ENCODE data around the gene CUBN. TPM values are rescaled to one million over a fixed set of nuclear protein-coding genes. Genes with fewer than 3 reads are reported as not detected.

Gene CUBN
- total RNA-seq, 1 experiment from 2014 or later, result 4.6 TPM

DNA sequence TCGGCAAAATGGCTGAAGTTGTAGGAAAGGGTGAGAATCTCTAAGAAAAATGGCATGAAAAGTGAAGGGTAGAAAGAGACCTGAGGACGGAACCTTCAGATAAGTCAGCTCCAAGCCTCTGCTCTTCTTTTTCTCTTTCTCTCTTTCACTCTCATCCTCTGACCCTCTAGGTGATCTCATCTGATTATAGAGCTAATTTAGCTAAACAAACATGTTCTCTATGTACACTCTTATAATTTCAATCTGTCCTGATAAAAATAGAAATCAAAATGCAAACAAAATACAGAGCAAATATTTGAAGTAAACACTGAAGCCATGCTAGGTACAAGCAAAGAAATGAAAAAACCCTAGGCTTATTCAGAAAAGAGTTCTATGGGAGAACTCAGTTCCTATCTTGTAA is 14.4 kb upstream of the CUBN start:
- DNase-seq, result no peak
- intact Hi-C loops (cut with micrococcal nuclease; ENCODE audit: unreplicated experiment), result no loop called here
- no peaks in the 10 kb centered on the region for H3K27me3 ChIP-seq (replicated peaks; ENCODE audit: control insufficient read depth, insufficient read depth, low read length)
- CTCF ChIA-PET, result no interaction called here
- Mint-ChIP-seq H3K27me3 (ENCODE audit: insufficient read depth, unreplicated experiment) (no peaks in the 10 kb centered on the region), H3K27ac (ENCODE audit: unreplicated experiment) (no peak overlapping the region), H3K9me3 (ENCODE audit: unreplicated experiment) (peaks cover 9% of the 10 kb centered on the region), H3K4me3 (ENCODE audit: unreplicated experiment) (no peak overlapping the region), H3K36me3 (ENCODE audit: insufficient read depth, unreplicated experiment) (no peaks in the 10 kb centered on the region), H3K4me1 (ENCODE audit: low read depth, unreplicated experiment) (peaks cover 45% of the 10 kb centered on the region)
- 0 out of 2 replicates have a peak, but pooled peaks cover 6% of the 10 kb centered on the region for H3K9me3 ChIP-seq
- POLR2A ChIA-PET, result no interaction called here
- no TSS peak for BruUV-seq (replicated peaks)
- no peak for TF ChIP-seq CTCF (IDR thresholded peaks at IDR 0.05; ENCODE audit: insufficient read depth in 1 of 2, low read depth in 1 of 2, low read length in 1 of 2, severe bottlenecking in 1 of 2, unreplicated experiment in 1 of 2)
- H3K4me3 ChIP-seq (ENCODE audit: low read depth, low read length), result no peak overlapping the region
- no peaks in the 10 kb centered on the region for H3K36me3 ChIP-seq (ENCODE audit: control insufficient read depth, insufficient read depth, low read length)
- H3K4me1 ChIP-seq, result peaks cover 34% of the 10 kb centered on the region

DNA sequence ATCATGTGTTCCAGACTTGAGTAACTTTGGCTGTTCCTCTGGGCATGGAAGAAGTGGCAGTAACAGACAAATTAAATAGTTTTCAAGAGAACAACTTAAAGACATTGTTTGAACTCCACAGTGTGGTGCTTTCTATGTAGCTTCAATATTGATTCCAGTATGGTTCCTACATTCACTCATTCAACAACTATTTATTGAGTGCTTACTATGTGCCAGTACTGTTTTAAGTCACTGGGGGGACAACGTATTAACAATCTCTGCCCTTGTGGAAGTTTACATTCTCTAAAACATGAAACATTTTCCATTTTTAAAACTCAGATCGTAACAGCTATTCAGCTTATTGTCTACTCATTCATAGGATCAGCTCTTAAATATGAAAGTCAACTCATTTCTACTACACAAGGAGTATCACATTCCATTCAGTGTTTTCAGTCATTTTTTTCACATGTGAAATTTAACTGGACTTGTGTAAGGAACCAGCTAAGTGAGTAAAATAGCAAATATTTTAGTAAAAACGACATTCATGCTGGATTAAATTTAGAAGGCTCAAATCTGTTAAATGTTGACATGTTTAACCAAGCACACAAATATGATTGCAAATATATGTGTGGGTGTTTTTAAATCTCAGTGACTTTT is 13.6 kb upstream of the CUBN start:
- Mint-ChIP-seq H3K27ac (ENCODE audit: unreplicated experiment) (no peak overlapping the region), H3K9me3 (ENCODE audit: unreplicated experiment) (peaks cover 9% of the 10 kb centered on the region), H3K27me3 (ENCODE audit: insufficient read depth, unreplicated experiment) (no peaks in the 10 kb centered on the region), H3K4me3 (ENCODE audit: unreplicated experiment) (no peak overlapping the region), H3K4me1 (ENCODE audit: low read depth, unreplicated experiment) (peaks cover 45% of the 10 kb centered on the region), H3K36me3 (ENCODE audit: insufficient read depth, unreplicated experiment) (no peaks in the 10 kb centered on the region)
- CTCF ChIA-PET, result no interaction called here
- POLR2A ChIA-PET, result no interaction called here
- peaks cover 30% of the 10 kb centered on the region for H3K4me1 ChIP-seq
- H3K9me3 ChIP-seq, result 0 out of 2 replicates have a peak, but pooled peaks cover 6% of the 10 kb centered on the region
- DNase-seq, result no peak
- intact Hi-C loops (cut with micrococcal nuclease; ENCODE audit: unreplicated experiment), result no loop called here
- H3K27me3 ChIP-seq (replicated peaks; ENCODE audit: control insufficient read depth, insufficient read depth, low read length), result no peaks in the 10 kb centered on the region
- no peak overlapping the region for H3K4me3 ChIP-seq (ENCODE audit: low read depth, low read length)
- TF ChIP-seq CTCF (IDR thresholded peaks at IDR 0.05; ENCODE audit: insufficient read depth in 1 of 2, low read depth in 1 of 2, low read length in 1 of 2, severe bottlenecking in 1 of 2, unreplicated experiment in 1 of 2), result no peak
- BruUV-seq (replicated peaks), result no TSS peak
- H3K36me3 ChIP-seq (ENCODE audit: control insufficient read depth, insufficient read depth, low read length), result no peaks in the 10 kb centered on the region

DNA sequence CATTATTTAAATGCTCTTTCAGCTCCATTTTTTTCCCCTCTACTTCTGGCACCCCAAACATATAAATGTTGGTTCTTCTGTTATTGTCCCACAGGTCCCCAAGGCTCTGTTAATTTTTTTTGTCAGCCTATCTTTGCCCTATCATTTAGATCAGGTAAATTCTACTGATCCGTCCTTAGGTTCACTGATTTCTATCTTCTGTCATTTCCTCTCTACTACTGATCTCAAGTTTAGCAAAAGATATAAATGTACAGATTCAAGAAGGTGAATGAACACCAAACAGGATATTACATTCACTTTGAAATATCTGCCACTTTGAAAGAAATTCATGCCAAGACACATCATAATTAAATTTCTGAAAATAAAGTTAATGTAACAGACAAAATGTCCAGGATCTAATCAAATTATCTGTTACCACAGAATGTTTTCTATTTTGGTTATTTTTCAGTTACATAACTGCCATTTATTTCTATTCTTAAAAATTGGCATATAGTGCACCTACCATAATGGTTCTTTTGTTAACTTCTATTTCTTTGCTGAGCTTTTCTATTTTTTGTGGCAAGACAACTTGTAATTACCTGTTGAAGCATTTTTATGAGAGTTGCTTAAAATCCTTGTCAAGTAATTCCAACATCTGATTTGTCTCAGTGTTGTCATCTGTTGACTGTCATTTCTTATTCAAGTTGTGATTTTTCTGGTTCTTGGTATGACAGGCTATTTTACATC is 12.1 kb upstream of the CUBN start:
- CTCF ChIA-PET, result no interaction called here
- no peak for DNase-seq
- POLR2A ChIA-PET, result no interaction called here
- H3K9me3 Mint-ChIP-seq (ENCODE audit: unreplicated experiment), result peaks cover 9% of the 10 kb centered on the region
- H3K27me3 Mint-ChIP-seq (ENCODE audit: insufficient read depth, unreplicated experiment), result no peaks in the 10 kb centered on the region
- H3K36me3 ChIP-seq (ENCODE audit: control insufficient read depth, insufficient read depth, low read length), result no peaks in the 10 kb centered on the region
- no TSS peak for BruUV-seq (replicated peaks)
- no peak overlapping the region for H3K4me3 ChIP-seq (ENCODE audit: low read depth, low read length)
- 0 out of 2 replicates have a peak, but pooled peaks cover 6% of the 10 kb centered on the region for H3K9me3 ChIP-seq
- H3K27ac Mint-ChIP-seq (ENCODE audit: unreplicated experiment), result peak overlapping the region; percentile 48
- peaks cover 35% of the 10 kb centered on the region for H3K4me1 Mint-ChIP-seq (ENCODE audit: low read depth, unreplicated experiment)
- H3K27me3 ChIP-seq (replicated peaks; ENCODE audit: control insufficient read depth, insufficient read depth, low read length), result no peaks in the 10 kb centered on the region
- H3K4me3 Mint-ChIP-seq (ENCODE audit: unreplicated experiment), result no peak overlapping the region
- H3K4me1 ChIP-seq, result peaks cover 27% of the 10 kb centered on the region
- intact Hi-C loops (cut with micrococcal nuclease; ENCODE audit: unreplicated experiment), result no loop called here
- TF ChIP-seq CTCF (IDR thresholded peaks at IDR 0.05; ENCODE audit: insufficient read depth in 1 of 2, low read depth in 1 of 2, low read length in 1 of 2, severe bottlenecking in 1 of 2, unreplicated experiment in 1 of 2), result no peak
- no peaks in the 10 kb centered on the region for H3K36me3 Mint-ChIP-seq (ENCODE audit: insufficient read depth, unreplicated experiment)

Data from Caco-2 (cell line).